GM21360 (cell line): ENCODE results near the gene ZMYND10.
A peak's percentile ranks its signal among the peaks of the same experiment; 100 is the strongest.

Experiments used
- ATAC-seq: cut with Tn5 transposase; IDR thresholded peaks from one replicate; pipeline ENCODE4 v1.9.1; 2021; ENCODE audit warnings: mild to moderate bottlenecking, moderate library complexity; ENCODE audit not compliant: unreplicated experiment

ZMYND10 gene

GRCh38 chr3:50371133-50371685 is 25.7 kb upstream of the ZMYND10 start:
- ATAC-seq = no peak

DNA sequence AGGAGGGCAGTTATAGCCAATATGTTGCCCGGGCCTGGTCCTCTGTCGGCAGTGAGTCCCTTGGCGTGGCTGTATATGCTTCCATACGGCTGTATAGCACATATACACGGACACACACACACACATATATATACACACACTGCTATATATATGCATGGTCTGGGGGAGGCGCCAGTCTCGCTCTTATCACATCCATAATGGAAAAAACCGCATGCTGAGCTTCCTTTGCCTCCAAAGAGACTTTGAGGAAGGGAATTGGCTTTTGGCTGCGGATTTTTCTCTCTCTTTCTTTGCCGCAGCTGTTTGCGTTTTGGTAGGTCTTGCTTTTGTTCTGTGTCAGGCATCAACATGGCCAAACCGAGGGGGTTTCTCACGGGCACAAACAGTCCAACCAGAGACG is 25.1 kb upstream of the ZMYND10 start:
- ATAC-seq = no peak

- ATAC-seq = no peak
Observed at GRCh38 chr3:50369012-50369670, 23.6 kb upstream of the ZMYND10 start.

GRCh38 chr3:50365842-50366220 is 20.3 kb upstream of the ZMYND10 start:
- ATAC-seq = no peak

- ATAC-seq = peak; percentile 80
Observed at GRCh38 chr3:50365080-50365841, 19.7 kb upstream of the ZMYND10 start.

DNA sequence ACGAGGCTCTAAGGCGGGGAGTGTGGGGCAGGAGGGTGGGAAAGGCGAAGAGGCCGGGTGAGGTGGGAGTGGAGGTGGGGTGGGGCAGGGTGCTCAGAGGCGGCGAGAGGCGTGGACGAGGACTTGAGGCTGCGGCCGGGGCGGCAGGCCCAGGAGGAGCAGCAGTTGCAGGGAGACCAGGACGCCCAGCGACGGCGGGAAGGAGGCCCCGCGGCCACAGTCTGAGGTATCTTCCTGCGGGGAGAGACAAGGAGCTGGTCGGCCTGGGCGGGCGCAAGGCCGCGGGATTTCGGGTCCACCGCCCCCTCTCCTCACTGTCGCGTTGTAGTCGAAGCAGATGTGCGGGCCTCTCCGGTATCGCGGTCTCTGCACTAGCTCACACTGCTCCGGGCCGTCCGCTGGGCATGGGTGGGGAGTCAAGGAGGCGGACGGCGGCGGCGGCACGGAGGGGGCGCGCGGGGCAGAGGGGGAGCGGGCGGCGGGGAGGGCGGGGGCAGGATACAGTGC is 19.1 kb upstream of the ZMYND10 start:
- ATAC-seq = peak; percentile 9

DNA sequence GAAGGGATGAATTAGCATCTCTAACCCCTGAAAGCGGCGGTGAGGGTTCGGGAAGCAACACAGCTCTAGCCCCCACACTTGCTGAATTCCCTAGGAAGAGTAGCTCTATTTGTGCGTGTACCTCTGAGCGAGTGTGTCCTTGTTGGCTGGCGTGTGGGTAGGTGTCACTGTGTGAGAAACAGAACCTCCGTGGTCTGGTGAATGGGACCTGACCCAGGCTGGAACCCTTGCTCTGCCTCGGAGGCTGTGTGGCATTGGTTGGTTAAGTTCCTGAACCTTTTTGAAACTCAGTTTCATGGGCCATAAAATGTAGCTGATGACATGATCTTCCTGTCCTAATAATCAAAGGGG is 14.2 kb upstream of the ZMYND10 start:
- ATAC-seq = peak; percentile 12

GRCh38 chr3:50358911-50359759 is 13.6 kb upstream of the ZMYND10 start, which contains the start of gene TMEM115:
TSS of gene TMEM115 (minus strand) at chr3:50359521. CDS start at chr3:50359063, 458 bp downstream.
- peak; percentile 95 for ATAC-seq

GRCh38 chr3:50358355-50358910 is 12.9 kb upstream of the ZMYND10 start:
- no peak for ATAC-seq

GRCh38 chr3:50357481-50357880 is 11.9 kb upstream of the ZMYND10 start:
- no peak for ATAC-seq

DNA sequence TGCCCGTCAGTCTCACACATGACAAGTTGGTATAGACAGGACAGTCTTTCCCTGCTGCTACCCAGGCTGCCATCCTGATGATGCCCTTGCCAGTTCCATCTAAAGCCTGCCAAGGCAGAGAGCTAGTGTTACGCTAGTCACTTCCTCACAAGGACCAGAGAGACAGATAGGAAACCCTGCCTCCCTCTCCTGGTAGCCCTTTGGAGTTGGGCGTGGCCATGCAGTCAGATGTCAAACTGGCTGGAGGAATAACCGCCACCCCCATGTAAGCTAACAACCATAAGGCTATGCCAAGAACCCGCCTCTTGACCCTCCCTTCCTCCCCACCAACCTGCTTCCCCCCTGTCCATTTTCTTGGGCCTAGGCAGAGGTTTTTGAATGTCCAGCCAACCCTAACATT is 11.0 kb upstream of the ZMYND10 start:
- no peak for ATAC-seq

GRCh38 chr3:50355829-50356552 is 10.5 kb upstream of the ZMYND10 start:
- no peak for ATAC-seq

GRCh38 chr3:50354850-50355249 is 9.3 kb upstream of the ZMYND10 start:
- ATAC-seq = no peak

DNA sequence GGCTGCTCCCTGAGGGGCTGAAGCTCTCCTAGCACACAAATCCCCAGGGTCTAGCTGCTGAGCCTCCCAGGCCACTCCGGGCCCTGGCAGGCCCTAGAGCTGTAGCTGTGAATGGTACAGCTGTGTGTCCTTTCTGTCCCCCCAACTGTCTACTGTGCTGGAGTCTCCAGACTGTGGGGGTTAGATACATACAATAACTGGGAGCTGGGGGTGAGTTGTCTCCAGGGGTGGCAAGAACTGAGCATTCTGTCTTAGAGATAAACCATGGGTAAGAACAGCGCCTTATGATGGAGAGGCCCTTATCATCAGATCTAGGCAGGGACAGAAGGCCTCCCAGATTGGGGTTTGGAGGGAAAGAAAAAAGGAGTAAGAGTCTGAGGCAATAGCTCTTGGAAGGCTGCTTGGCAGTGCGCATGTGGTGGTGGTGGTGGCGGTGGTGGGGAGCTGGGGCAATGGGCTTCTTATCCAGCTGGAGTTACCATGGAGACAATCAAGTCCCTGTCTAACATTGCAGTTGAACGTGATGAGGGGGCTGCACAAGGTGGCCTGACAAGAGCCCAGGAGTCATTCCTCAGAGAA is 8.7 kb upstream of the ZMYND10 start:
- no peak for ATAC-seq

DNA sequence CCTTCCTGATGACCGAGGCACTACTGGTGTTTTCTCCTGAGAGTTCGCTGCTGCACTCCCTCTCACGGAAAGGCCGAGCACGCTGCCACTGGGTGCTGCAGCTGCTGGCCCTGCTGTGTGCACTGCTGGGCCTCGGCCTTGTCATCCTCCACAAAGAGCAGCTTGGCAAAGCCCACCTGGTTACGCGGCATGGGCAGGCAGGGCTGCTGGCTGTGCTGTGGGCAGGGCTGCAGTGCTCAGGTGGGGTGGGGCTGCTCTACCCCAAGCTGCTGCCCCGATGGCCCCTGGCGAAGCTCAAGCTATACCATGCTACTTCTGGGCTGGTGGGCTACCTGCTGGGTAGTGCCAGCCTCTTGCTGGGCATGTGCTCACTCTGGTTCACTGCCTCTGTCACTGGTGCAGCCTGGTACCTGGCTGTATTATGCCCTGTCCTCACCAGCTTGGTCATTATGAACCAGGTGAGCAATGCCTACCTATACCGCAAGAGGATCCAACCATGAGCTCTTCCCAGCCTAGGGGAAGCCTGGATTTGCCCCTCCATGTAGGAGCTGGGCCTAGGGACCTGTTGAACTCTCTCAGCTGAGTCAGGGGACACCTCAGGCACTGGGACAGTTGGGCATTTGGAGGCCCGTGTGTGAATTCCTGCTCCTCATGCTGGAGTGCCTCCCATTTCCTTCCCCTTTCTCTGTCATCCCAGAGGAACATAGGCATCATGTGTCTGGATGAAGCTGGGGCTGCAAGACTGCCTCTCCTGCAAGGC is 7.9 kb upstream of the ZMYND10 start:
- no peak for ATAC-seq

DNA sequence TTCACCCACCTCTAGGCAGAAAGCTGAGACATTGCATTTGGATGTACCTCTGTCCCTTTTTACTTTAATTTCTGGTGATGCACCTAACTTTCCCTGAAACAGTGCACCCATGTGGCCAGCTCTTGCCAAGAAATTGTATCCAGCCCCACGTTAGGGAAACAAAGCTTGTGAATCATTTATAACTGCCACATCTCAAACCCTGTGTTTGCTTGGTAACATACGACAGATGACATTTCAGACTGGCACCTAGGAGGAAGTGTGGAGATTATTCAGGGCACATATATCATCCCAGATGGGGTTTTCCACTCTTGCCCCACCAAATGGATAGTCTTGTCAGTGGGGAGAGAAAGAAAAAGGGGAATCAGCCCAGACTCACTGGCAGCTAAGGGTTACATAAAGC is 7.2 kb upstream of the ZMYND10 start:
- no peak for ATAC-seq

GRCh38 chr3:50351323-50351697 is 5.8 kb upstream of the ZMYND10 start:
- ATAC-seq = peak; percentile 6

DNA sequence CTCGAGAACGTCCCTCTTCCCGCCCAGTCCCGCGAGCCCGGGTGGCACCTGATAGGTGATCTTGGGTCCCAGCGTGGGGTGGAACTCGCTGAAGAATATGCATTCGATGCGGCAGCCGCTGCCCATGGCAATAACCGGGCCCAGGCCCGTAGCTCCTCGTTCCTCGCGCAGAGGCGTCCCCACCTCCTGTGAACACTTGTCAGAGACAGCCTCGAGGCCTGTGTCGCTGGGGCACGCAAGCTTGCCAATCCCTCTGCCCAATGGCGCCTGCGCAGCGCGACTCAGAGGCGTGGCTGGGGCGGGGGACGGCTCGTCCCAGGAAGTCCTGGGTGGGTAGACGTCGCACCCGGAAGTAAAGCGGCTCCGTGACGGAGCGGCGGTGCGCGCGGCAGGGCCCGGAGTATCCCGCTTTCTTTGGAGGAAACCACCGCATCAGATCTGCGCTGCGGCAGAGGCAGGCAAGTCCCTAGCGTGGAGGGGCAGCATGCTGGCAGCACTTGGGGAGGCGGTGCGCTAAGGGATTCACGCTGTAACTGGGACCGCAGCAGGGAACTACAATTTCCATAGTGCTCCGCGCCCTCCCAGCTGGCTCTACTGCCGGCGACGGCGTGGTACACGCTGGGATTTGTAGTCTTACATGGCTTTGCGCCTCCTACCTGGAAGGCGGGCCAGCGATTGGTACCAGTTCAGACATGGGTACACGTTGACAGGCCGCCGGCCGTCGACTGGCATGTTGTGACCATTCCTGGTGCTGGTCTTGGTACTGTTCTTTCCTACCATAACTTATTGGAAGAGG is 5.2 kb upstream of the ZMYND10 start, which contains the start of the genes CYB561D2 and NPRL2:
Gene CYB561D2 (plus strand): TSS at position 336 of the 796 bp plus-strand sequence. CDS start 572 bp downstream, outside the sequence.
Gene NPRL2 (minus strand): TSS at position 249 of the 796 bp plus-strand sequence. CDS start 123 bp downstream, at position 126.
- peak; percentile 81 for ATAC-seq
